Spleen (tissue), 11 donors: Measurements from ENCODE around the gene RBBP6. TPM values are rescaled to one million over a fixed set of nuclear protein-coding genes. Genes with fewer than 3 reads are reported as not detected.

Experiments used
- DNase-seq: peaks from one replicate; pipeline ENCODE4 v3.0.0-alpha.2; 2020
- H3K27ac ChIP-seq, 8 donors: fragments of 200-600 bp; sonication (generic) in 7 of 8; 1 replicate in 4 of 8; 2 replicates in 4 of 8; pipeline versions ENCODE4 v1.5.0 to v1.8.0; 2016 to 2021; ENCODE audit warnings: inconsistent platforms in 4 of 8, mild to moderate bottlenecking in 4 of 8, moderate library complexity in 1 of 8
- H3K27me3 ChIP-seq, 7 donors: fragments of 200-600 bp; sonication (generic) in 6 of 7; replicated peaks in 1 of 7; 1 replicate in 4 of 7; 2 replicates in 3 of 7; pipeline versions ENCODE4 v1.5.0 to v1.8.0; 2016 to 2021; ENCODE audit warnings: inconsistent platforms in 3 of 7, mild to moderate bottlenecking in 1 of 7
- H3K36me3 ChIP-seq, 6 donors: fragments of 200-600 bp; sonication (generic) in 5 of 6; 1 replicate in 4 of 6; 2 replicates in 2 of 6; pipeline versions ENCODE4 v1.5.0 to v1.8.0; 2016 to 2021; ENCODE audit warnings: inconsistent platforms in 2 of 6
- H3K4me1 ChIP-seq, 6 donors: fragments of 200-600 bp; sonication (generic) in 5 of 6; 1 replicate in 3 of 6; 2 replicates in 3 of 6; pipeline versions ENCODE4 v1.5.0 to v1.8.0; 2016 to 2021; ENCODE audit warnings: inconsistent platforms in 3 of 6
- H3K4me3 ChIP-seq, 8 donors: fragments of 200-600 bp; sonication (generic) in 7 of 8; 1 replicate in 4 of 8; 2 replicates in 4 of 8; pipeline versions ENCODE4 v1.5.0 to v1.8.0; 2016 to 2021; ENCODE audit warnings: inconsistent platforms in 4 of 8, mild to moderate bottlenecking in 4 of 8, moderate library complexity in 2 of 8
- H3K9me3 ChIP-seq, 8 donors: fragments of 200-600 bp; sonication (generic) in 7 of 8; 1 replicate in 4 of 8; 2 replicates in 4 of 8; pipeline versions ENCODE4 v1.5.0 to v1.8.0; 2016 to 2021; ENCODE audit warnings: inconsistent platforms in 4 of 8
- CTCF ChIP-seq, 11 experiments: fragments of 200-600 bp in 7 of 11; fragments of 450-650 bp in 4 of 11; sonication (generic) in 4 of 11; IDR thresholded peaks in 8 of 11; conservative IDR thresholded peaks in 3 of 11; 1 replicate in 7 of 11; 2 replicates in 4 of 11; pipeline versions ENCODE4 v1.4.0 to v1.8.0; 2016 to 2021; ENCODE audit warnings: antibody characterized with exemption in 11 of 11, inconsistent platforms in 4 of 11, mild to moderate bottlenecking in 1 of 11
- POLR2A ChIP-seq, 3 donors: fragments of 450-650 bp; IDR thresholded peaks; one replicate each; pipeline ENCODE4 v1.5.1; 2017; ENCODE audit warnings: antibody characterized with exemption in 3 of 3, mild to moderate bottlenecking in 1 of 3
- POLR2AphosphoS5 ChIP-seq, 3 donors: sonication (generic); formaldehyde crosslinking; IDR thresholded peaks; one replicate each; pipeline ENCODE4 v1.5.1; 2017; ENCODE audit warnings: antibody characterized with exemption in 3 of 3
- WGBS, 5 donors: extraction: QIAGEN DNeasy Blood & Tissue Kit in 3 of 5; methylation state at CpG; one replicate each; pipeline versions ENCODE4 v1.1.5 to v1.1.7; 2013 to 2018; 5-methylcytosine and 5-hydroxymethylcytosine counted together
- intact Hi-C: fragments of 100-400 bp; cut with DNase I; formaldehyde crosslinking; loops from one replicate; pipeline ENCODE4 v1.15.0; 2023; ENCODE audit warnings: low total_unique reads
- polyA plus RNA-seq, 3 donors: library from polyadenylated mRNA; stranded (reverse); fragments of 200-250 nt; gene quantifications; one replicate each; pipeline ENCODE4 v1.2.1, GENCODE V29; 2013
- total RNA-seq, 7 donors: library from RNA; depleted of rRNA in 3 of 7; stranded (reverse); fragments of >200 nt in 3 of 7; fragmentation: NEBNext Ultra II Directional in 4 of 7; extraction: Animal tissue kit (Norgen Biotek cat#: 25700) in 4 of 7; gene quantifications; one replicate each; pipeline versions ENCODE4 v1.1.0 to v1.2.1, GENCODE V29; 2016 to 2021
- donor health status: healthy with polysubstance abuse.
- donor health status: DM: no; HTN: no; CAD: no; lungs with moderate emphysema.
- donor health status: DM: no; HTN: no; CAD: no.
- donor health status: Bipolar disorder and iron deficiency.
- donor health status: healthy.
- donor health status: DM: no; HTN: no; CAD: no.
- donor health status: DM: yes; HTN: yes; CAD: no.

The RBBP6 gene
- total and polyA plus RNA-seq, 10 donors, result 34.3 to 83.9 (median 66.4) TPM

GRCh38 chr16:24507959-24508480 is 31.3 kb upstream of the RBBP6 start:
- no peak overlapping the region for H3K4me3 ChIP-seq
- no peaks in the 10 kb centered on the region for H3K9me3 ChIP-seq
- peaks cover 0 to 6% (median 0%) of the 10 kb centered on the region in 6 donors for H3K4me1 ChIP-seq
- 74 to 91% (median 80%) methylated on average over 5 of the region's 5 CpGs for WGBS, 5 donors
- H3K27ac ChIP-seq, result no peak overlapping the region
- TF ChIP-seq CTCF (IDR thresholded peaks at IDR 0.05 in 8 of 11, conservative IDR thresholded peaks at IDR 0.05 in 3 of 11) (no peak), POLR2A (IDR thresholded peaks at IDR 0.05) (no peak), POLR2AphosphoS5 (IDR thresholded peaks at IDR 0.05) (no peak)
- intact Hi-C loops, result loop anchor here (10.0 kb wide), 1 partner anchor 703 kb away; no protein-coding TSS in a partner anchor
- peaks cover 0 to 38% (median 4%) of the 10 kb centered on the region in 7 donors for H3K27me3 ChIP-seq
- H3K36me3 ChIP-seq, result no peaks in the 10 kb centered on the region
- no peak for DNase-seq

DNA sequence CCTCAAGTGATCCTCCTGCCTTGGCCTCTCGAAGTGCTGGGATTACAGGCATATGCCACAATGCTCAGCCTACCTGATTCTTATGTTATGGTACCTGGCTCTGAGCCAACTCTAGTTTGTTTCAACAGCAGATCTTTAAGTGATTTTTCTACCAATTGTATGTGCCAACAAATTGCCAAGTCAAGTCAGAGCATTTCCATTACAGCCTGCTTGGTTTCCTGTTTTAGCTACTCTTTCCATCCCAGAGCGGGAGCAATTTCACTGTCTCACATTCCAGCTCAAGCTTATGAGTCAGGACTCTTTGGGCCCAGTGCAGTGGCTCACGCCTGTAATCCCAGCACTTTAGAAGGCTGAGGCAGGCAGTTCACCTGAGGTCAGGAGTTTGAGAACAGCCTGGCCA is 30.8 kb upstream of the RBBP6 start:
- intact Hi-C loops, result loop anchor here (10.0 kb wide), 1 partner anchor 704 kb away; no protein-coding TSS in a partner anchor
- no peak overlapping the region for H3K4me3 ChIP-seq
- DNase-seq, result no peak
- no peak overlapping the region for H3K27ac ChIP-seq
- WGBS, 5 donors, result 71 to 89% (median 84%) methylated on average over 3 of the region's 3 CpGs
- H3K36me3 ChIP-seq, result no peaks in the 10 kb centered on the region
- no peak for TF ChIP-seq POLR2A (IDR thresholded peaks at IDR 0.05)
- TF ChIP-seq CTCF (IDR thresholded peaks at IDR 0.05 in 8 of 11, conservative IDR thresholded peaks at IDR 0.05 in 3 of 11), result no peak
- TF ChIP-seq POLR2AphosphoS5 (IDR thresholded peaks at IDR 0.05), result no peak
- H3K9me3 ChIP-seq, result no peaks in the 10 kb centered on the region
- H3K4me1 ChIP-seq, result peaks cover 0 to 6% (median 0%) of the 10 kb centered on the region in 6 donors
- H3K27me3 ChIP-seq, result peaks cover 0 to 32% (median 4%) of the 10 kb centered on the region in 7 donors

DNA sequence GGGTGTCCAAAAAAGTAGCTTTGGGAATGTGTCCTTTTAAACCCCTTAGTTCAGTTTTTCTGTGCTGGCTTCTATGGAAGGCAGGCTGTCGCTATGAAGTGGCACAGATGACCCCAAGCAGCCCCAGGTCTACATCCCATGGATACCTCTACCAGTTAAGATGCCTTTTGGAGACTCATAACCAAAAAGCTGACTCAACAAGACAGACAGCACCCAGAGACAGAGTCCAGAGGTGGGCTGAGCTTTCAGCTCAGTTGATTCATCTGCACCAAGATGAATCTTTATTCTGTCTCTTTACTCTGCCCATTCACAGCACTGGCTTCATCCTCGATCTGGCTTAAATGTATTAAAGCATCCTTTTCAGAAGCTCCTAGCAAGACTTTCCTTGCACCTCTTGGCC is 29.8 kb upstream of the RBBP6 start:
- Histone ChIP-seq H3K27ac (no peak overlapping the region), H3K4me1 (peaks cover 0 to 4% (median 0%) of the 10 kb centered on the region in 6 donors), H3K36me3 (no peaks in the 10 kb centered on the region), H3K9me3 (no peaks in the 10 kb centered on the region), H3K4me3 (no peak overlapping the region), H3K27me3 (peaks cover 0 to 24% (median 4%) of the 10 kb centered on the region in 7 donors)
- intact Hi-C loops, result loop anchor here (10.0 kb wide), 1 partner anchor 705 kb away; no protein-coding TSS in a partner anchor
- TF ChIP-seq POLR2A (IDR thresholded peaks at IDR 0.05) (no peak), POLR2AphosphoS5 (IDR thresholded peaks at IDR 0.05) (no peak), CTCF (IDR thresholded peaks at IDR 0.05 in 8 of 11, conservative IDR thresholded peaks at IDR 0.05 in 3 of 11) (no peak)
- no peak for DNase-seq
- 65 to 88% (median 84%) methylated on average over 2 of the region's 2 CpGs for WGBS, 5 donors

GRCh38 chr16:24511174-24511573 is 28.2 kb upstream of the RBBP6 start:
- 62 to 100% (median 92%) methylated on average over 1 of the region's 1 CpG for WGBS, 5 donors
- H3K4me1 ChIP-seq, result no peaks in the 10 kb centered on the region
- H3K9me3 ChIP-seq, result no peaks in the 10 kb centered on the region
- no peak overlapping the region for H3K4me3 ChIP-seq
- DNase-seq, result no peak
- no peaks in the 10 kb centered on the region for H3K36me3 ChIP-seq
- no peak overlapping the region for H3K27ac ChIP-seq
- H3K27me3 ChIP-seq, result peaks cover 0 to 17% (median 0%) of the 10 kb centered on the region in 7 donors
- intact Hi-C loops, result no loop called here
- TF ChIP-seq CTCF (IDR thresholded peaks at IDR 0.05 in 8 of 11, conservative IDR thresholded peaks at IDR 0.05 in 3 of 11) (no peak), POLR2AphosphoS5 (IDR thresholded peaks at IDR 0.05) (no peak), POLR2A (IDR thresholded peaks at IDR 0.05) (no peak)
